ENCODE measurements around the gene POMT2.
A peak's percentile ranks its signal among the peaks of the same experiment; 100 is the strongest.

POMT2 gene

GRCh38 chr14:77243853-77244252, 76.8 kb downstream of the POMT2 start:
- no peak overlapping the region for H3K27ac ChIP-seq (ENCODE audit: insufficient read depth in 1 of 2, low read depth in 1 of 2, low read length in 2 of 2, poor library complexity in 1 of 2, severe bottlenecking in 2 of 2)
- no peaks in the 10 kb centered on the region for H3K27me3 ChIP-seq (replicated peaks in 2 of 5; ENCODE audit: control insufficient read depth in 4 of 5, insufficient read depth in 5 of 5, low read length in 4 of 5)
- H3K36me3 ChIP-seq (ENCODE audit: control insufficient read depth in 4 of 4, insufficient read depth in 4 of 4, low read length in 3 of 4) = no peaks in the 10 kb centered on the region
- H3K9me3 ChIP-seq (ENCODE audit: control extremely low read depth in 1 of 5, control insufficient read depth in 4 of 5, insufficient read depth in 2 of 5, low read depth in 1 of 5, low read length in 4 of 5) = no peaks in the 10 kb centered on the region
- 80% methylated on average over 3 of the region's 4 CpGs for WGBS (ENCODE audit: insufficient coverage)
- peak in 2 of 3 donors; percentile 37 to 47 for DNase-seq
- H3K4me1 ChIP-seq (ENCODE audit: control extremely low read depth in 1 of 4, control insufficient read depth in 4 of 4, insufficient read depth in 4 of 4, low read length in 3 of 4) = peaks cover 2 to 23% (median 18%) of the 10 kb centered on the region in 4 experiments
- H3K4me3 ChIP-seq (ENCODE audit: control insufficient read depth in 1 of 7, extremely low read depth in 1 of 7, insufficient read depth in 4 of 7, low read depth in 2 of 7, low read length in 6 of 7) = no peak overlapping the region
- ChIA-PET CTCF (no interaction called here), POLR2A (no interaction called here)

GRCh38 chr14:77242752-77243151, 77.9 kb downstream of the POMT2 start:
- POLR2A ChIA-PET = no interaction called here
- Histone ChIP-seq H3K27ac (ENCODE audit: insufficient read depth in 1 of 2, low read depth in 1 of 2, low read length in 2 of 2, poor library complexity in 1 of 2, severe bottlenecking in 2 of 2) (no peak overlapping the region), H3K4me1 (ENCODE audit: control extremely low read depth in 1 of 4, control insufficient read depth in 4 of 4, insufficient read depth in 4 of 4, low read length in 3 of 4) (peaks cover 2 to 23% (median 18%) of the 10 kb centered on the region in 4 experiments), H3K27me3 (replicated peaks in 2 of 5; ENCODE audit: control insufficient read depth in 4 of 5, insufficient read depth in 5 of 5, low read length in 4 of 5) (no peaks in the 10 kb centered on the region), H3K9me3 (ENCODE audit: control extremely low read depth in 1 of 5, control insufficient read depth in 4 of 5, insufficient read depth in 2 of 5, low read depth in 1 of 5, low read length in 4 of 5) (no peaks in the 10 kb centered on the region), H3K4me3 (ENCODE audit: control insufficient read depth in 1 of 7, extremely low read depth in 1 of 7, insufficient read depth in 4 of 7, low read depth in 2 of 7, low read length in 6 of 7) (no peak overlapping the region), H3K36me3 (ENCODE audit: control insufficient read depth in 4 of 4, insufficient read depth in 4 of 4, low read length in 3 of 4) (no peaks in the 10 kb centered on the region)
- DNase-seq = peak; percentile 67 to 93 (median 87)
- CTCF ChIA-PET = interaction anchor here (1.0 kb wide), 1 partner anchor 26 kb away, joined by 3 read pairs; no protein-coding TSS in a partner anchor
- WGBS (ENCODE audit: insufficient coverage) = 19% methylated on average over 4 of the region's 12 CpGs

- H3K4me3 ChIP-seq (ENCODE audit: control insufficient read depth in 1 of 7, extremely low read depth in 1 of 7, insufficient read depth in 4 of 7, low read depth in 2 of 7, low read length in 6 of 7) = no peak overlapping the region
- DNase-seq = peak in 2 of 3 donors; percentile 41 to 51
- POLR2A ChIA-PET = no interaction called here
- no peaks in the 10 kb centered on the region for H3K9me3 ChIP-seq (ENCODE audit: control extremely low read depth in 1 of 5, control insufficient read depth in 4 of 5, insufficient read depth in 2 of 5, low read depth in 1 of 5, low read length in 4 of 5)
- H3K4me1 ChIP-seq (ENCODE audit: control extremely low read depth in 1 of 4, control insufficient read depth in 4 of 4, insufficient read depth in 4 of 4, low read length in 3 of 4) = peaks cover 2 to 23% (median 18%) of the 10 kb centered on the region in 4 experiments
- H3K27me3 ChIP-seq (replicated peaks in 2 of 5; ENCODE audit: control insufficient read depth in 4 of 5, insufficient read depth in 5 of 5, low read length in 4 of 5) = no peaks in the 10 kb centered on the region
- no peaks in the 10 kb centered on the region for H3K36me3 ChIP-seq (ENCODE audit: control insufficient read depth in 4 of 4, insufficient read depth in 4 of 4, low read length in 3 of 4)
- CTCF ChIA-PET = interaction anchor here (1.0 to 1.3 kb wide), 2 partner anchors 27 to 57 kb away, joined by 3 read pairs; no protein-coding TSS in a partner anchor
- no peak overlapping the region for H3K27ac ChIP-seq (ENCODE audit: insufficient read depth in 1 of 2, low read depth in 1 of 2, low read length in 2 of 2, poor library complexity in 1 of 2, severe bottlenecking in 2 of 2)
- 78% methylated on average over 2 of the region's 2 CpGs for WGBS (ENCODE audit: insufficient coverage)
Observed at GRCh38 chr14:77241955-77242354, 78.7 kb downstream of the POMT2 start.

- POLR2A ChIA-PET = no interaction called here
- 96% methylated on average over 13 of the region's 15 CpGs for WGBS (ENCODE audit: insufficient coverage)
Observed at GRCh38 chr14:77240336-77240915, 80.3 kb downstream of the POMT2 start.

GRCh38 chr14:77239412-77239811, 81.3 kb downstream of the POMT2 start:
- DNase-seq = no peak
- 98% methylated on average over 11 of the region's 16 CpGs for WGBS (ENCODE audit: insufficient coverage)
- no peaks in the 10 kb centered on the region for H3K27me3 ChIP-seq (replicated peaks in 2 of 5; ENCODE audit: control insufficient read depth in 4 of 5, insufficient read depth in 5 of 5, low read length in 4 of 5)
- ChIA-PET POLR2A (no interaction called here), CTCF (interaction anchor here (0.9 to 1.3 kb wide), 3 partner anchors 14 to 26 kb away, joined by 3 to 4 read pairs (median 4); no protein-coding TSS in a partner anchor)
- no peak overlapping the region for H3K4me3 ChIP-seq (ENCODE audit: control insufficient read depth in 1 of 7, extremely low read depth in 1 of 7, insufficient read depth in 4 of 7, low read depth in 2 of 7, low read length in 6 of 7)
- H3K4me1 ChIP-seq (ENCODE audit: control extremely low read depth in 1 of 4, control insufficient read depth in 4 of 4, insufficient read depth in 4 of 4, low read length in 3 of 4) = peaks cover 2 to 23% (median 18%) of the 10 kb centered on the region in 4 experiments
- no peak overlapping the region for H3K27ac ChIP-seq (ENCODE audit: insufficient read depth in 1 of 2, low read depth in 1 of 2, low read length in 2 of 2, poor library complexity in 1 of 2, severe bottlenecking in 2 of 2)
- no peaks in the 10 kb centered on the region for H3K36me3 ChIP-seq (ENCODE audit: control insufficient read depth in 4 of 4, insufficient read depth in 4 of 4, low read length in 3 of 4)
- H3K9me3 ChIP-seq (ENCODE audit: control extremely low read depth in 1 of 5, control insufficient read depth in 4 of 5, insufficient read depth in 2 of 5, low read depth in 1 of 5, low read length in 4 of 5) = no peaks in the 10 kb centered on the region

More at GRCh38 chr14:77240336-77240915, 80.3 kb downstream of the POMT2 start:
- CTCF ChIA-PET = interaction anchor here (0.7 kb wide), 1 partner anchor 61 kb away, joined by 3 read pairs; no protein-coding TSS in a partner anchor
- Histone ChIP-seq H3K36me3 (ENCODE audit: control insufficient read depth in 4 of 4, insufficient read depth in 4 of 4, low read length in 3 of 4) (no peaks in the 10 kb centered on the region), H3K27me3 (replicated peaks in 2 of 5; ENCODE audit: control insufficient read depth in 4 of 5, insufficient read depth in 5 of 5, low read length in 4 of 5) (no peaks in the 10 kb centered on the region), H3K4me3 (ENCODE audit: control insufficient read depth in 1 of 7, extremely low read depth in 1 of 7, insufficient read depth in 4 of 7, low read depth in 2 of 7, low read length in 6 of 7) (no peak overlapping the region), H3K27ac (ENCODE audit: insufficient read depth in 1 of 2, low read depth in 1 of 2, low read length in 2 of 2, poor library complexity in 1 of 2, severe bottlenecking in 2 of 2) (no peak overlapping the region), H3K9me3 (ENCODE audit: control extremely low read depth in 1 of 5, control insufficient read depth in 4 of 5, insufficient read depth in 2 of 5, low read depth in 1 of 5, low read length in 4 of 5) (no peaks in the 10 kb centered on the region), H3K4me1 (ENCODE audit: control extremely low read depth in 1 of 4, control insufficient read depth in 4 of 4, insufficient read depth in 4 of 4, low read length in 3 of 4) (peaks cover 2 to 23% (median 18%) of the 10 kb centered on the region in 4 experiments)
- peak in 1 of 3 donors; percentile 24 for DNase-seq

- Histone ChIP-seq H3K9me3 (ENCODE audit: control extremely low read depth in 1 of 5, control insufficient read depth in 4 of 5, insufficient read depth in 2 of 5, low read depth in 1 of 5, low read length in 4 of 5) (no peaks in the 10 kb centered on the region), H3K4me1 (ENCODE audit: control extremely low read depth in 1 of 4, control insufficient read depth in 4 of 4, insufficient read depth in 4 of 4, low read length in 3 of 4) (peaks cover 2 to 23% (median 16%) of the 10 kb centered on the region in 4 experiments), H3K36me3 (ENCODE audit: control insufficient read depth in 4 of 4, insufficient read depth in 4 of 4, low read length in 3 of 4) (no peaks in the 10 kb centered on the region), H3K27ac (ENCODE audit: insufficient read depth in 1 of 2, low read depth in 1 of 2, low read length in 2 of 2, poor library complexity in 1 of 2, severe bottlenecking in 2 of 2) (no peak overlapping the region), H3K27me3 (replicated peaks in 2 of 5; ENCODE audit: control insufficient read depth in 4 of 5, insufficient read depth in 5 of 5, low read length in 4 of 5) (no peaks in the 10 kb centered on the region), H3K4me3 (ENCODE audit: control insufficient read depth in 1 of 7, extremely low read depth in 1 of 7, insufficient read depth in 4 of 7, low read depth in 2 of 7, low read length in 6 of 7) (no peak overlapping the region)
- 92% methylated on average over 3 of the region's 4 CpGs for WGBS (ENCODE audit: insufficient coverage)
- no peak for DNase-seq
- POLR2A ChIA-PET = no interaction called here
- CTCF ChIA-PET = interaction anchor here (0.6 to 1.3 kb wide), 3 partner anchors 11 to 22 kb away, joined by 4 read pairs; no protein-coding TSS in a partner anchor
Observed at GRCh38 chr14:77238996-77239395, 81.7 kb downstream of the POMT2 start.

GRCh38 chr14:77238356-77238755, 82.3 kb downstream of the POMT2 start:
- Histone ChIP-seq H3K27ac (ENCODE audit: insufficient read depth in 1 of 2, low read depth in 1 of 2, low read length in 2 of 2, poor library complexity in 1 of 2, severe bottlenecking in 2 of 2) (no peak overlapping the region), H3K4me1 (ENCODE audit: control extremely low read depth in 1 of 4, control insufficient read depth in 4 of 4, insufficient read depth in 4 of 4, low read length in 3 of 4) (peaks cover 0 to 20% (median 13%) of the 10 kb centered on the region in 4 experiments), H3K27me3 (replicated peaks in 2 of 5; ENCODE audit: control insufficient read depth in 4 of 5, insufficient read depth in 5 of 5, low read length in 4 of 5) (no peaks in the 10 kb centered on the region), H3K36me3 (ENCODE audit: control insufficient read depth in 4 of 4, insufficient read depth in 4 of 4, low read length in 3 of 4) (no peaks in the 10 kb centered on the region), H3K9me3 (ENCODE audit: control extremely low read depth in 1 of 5, control insufficient read depth in 4 of 5, insufficient read depth in 2 of 5, low read depth in 1 of 5, low read length in 4 of 5) (no peaks in the 10 kb centered on the region), H3K4me3 (ENCODE audit: control insufficient read depth in 1 of 7, extremely low read depth in 1 of 7, insufficient read depth in 4 of 7, low read depth in 2 of 7, low read length in 6 of 7) (no peak overlapping the region)
- DNase-seq = no peak
- POLR2A ChIA-PET = no interaction called here
- 93% methylated on average over 3 of the region's 3 CpGs for WGBS (ENCODE audit: insufficient coverage)
- CTCF ChIA-PET = interaction anchor here (1.1 to 1.4 kb wide), 6 partner anchors 13 to 62 kb away, joined by 3 to 4 read pairs (median 4); no protein-coding TSS in a partner anchor
